ENCODE measurements around the gene CKAP2L.
"Not testable (repeated sequence)": the region's sequence is repeated elsewhere in the genome, so short reads cannot be mapped to it uniquely, and the experiment has no call there.

CKAP2L gene

GRCh38 chr2:112724591-112725525 lies 39.6 kb downstream of the CKAP2L start:
- no peak for FAIRE-seq

GRCh38 chr2:112723995-112724394 lies 40.4 kb downstream of the CKAP2L start:
- FAIRE-seq = no peak

GRCh38 chr2:112723547-112723940 lies 40.9 kb downstream of the CKAP2L start:
- FAIRE-seq = no peak

- no peak for FAIRE-seq
Measured at GRCh38 chr2:112722816-112723546, 41.4 kb downstream of the CKAP2L start.

- no peak for FAIRE-seq
Measured at GRCh38 chr2:112721819-112722522, 42.4 kb downstream of the CKAP2L start.

- FAIRE-seq = no peak
Measured at GRCh38 chr2:112720785-112721184, 43.6 kb downstream of the CKAP2L start, which contains the start of gene NT5DC4. TSS of gene NT5DC4 (plus strand) at chr2:112721020. CDS start at chr2:112721080, 60 bp downstream.

- FAIRE-seq = no peak
Measured at GRCh38 chr2:112718863-112719370, 45.5 kb downstream of the CKAP2L start.

GRCh38 chr2:112716826-112717352 lies 47.5 kb downstream of the CKAP2L start:
- FAIRE-seq = not testable (repeated sequence)

GRCh38 chr2:112716094-112716493 lies 48.3 kb downstream of the CKAP2L start:
- not testable (repeated sequence) for FAIRE-seq

GRCh38 chr2:112714836-112715631 lies 49.4 kb downstream of the CKAP2L start:
- no peak for FAIRE-seq

- FAIRE-seq = no peak
Measured at GRCh38 chr2:112714331-112714730, 50.1 kb downstream of the CKAP2L start.

GRCh38 chr2:112713926-112714325 lies 50.5 kb downstream of the CKAP2L start:
- no peak for FAIRE-seq

- no peak for FAIRE-seq
Measured at GRCh38 chr2:112713585-112713925, 50.9 kb downstream of the CKAP2L start.

GRCh38 chr2:112712903-112713584 lies 51.4 kb downstream of the CKAP2L start:
- no peak for FAIRE-seq

- no peak for FAIRE-seq
Measured at GRCh38 chr2:112712465-112712864, 51.9 kb downstream of the CKAP2L start.

GRCh38 chr2:112710956-112711750 lies 53.3 kb downstream of the CKAP2L start:
- FAIRE-seq = no peak

GRCh38 chr2:112709703-112710102 lies 54.7 kb downstream of the CKAP2L start:
- FAIRE-seq = no peak

GRCh38 chr2:112708968-112709367 lies 55.4 kb downstream of the CKAP2L start:
- FAIRE-seq = no peak

GRCh38 chr2:112706947-112707346 lies 57.5 kb downstream of the CKAP2L start:
- not testable (repeated sequence) for FAIRE-seq

- no peak for FAIRE-seq
Measured at GRCh38 chr2:112706170-112706664, 58.2 kb downstream of the CKAP2L start.
